Mammary epithelial cell (primary cell): ENCODE results near the gene SORCS3.

ENCODE experiments used
- CTCF ChIP-seq, 2 donors: IDR thresholded peaks in 1 of 2; conservative IDR thresholded peaks in 1 of 2; 2 replicates each; pipeline ENCODE4 v1.5.1; 2011 to 2012; ENCODE audit warnings: inconsistent platforms in 2 of 2, low read length in 2 of 2, mild to moderate bottlenecking in 2 of 2, control low read depth in 1 of 2, low read depth in 1 of 2; ENCODE audit not compliant: insufficient read depth in 1 of 2; ENCODE audit errors: extremely low read depth in 1 of 2
- EZH2 ChIP-seq: IDR thresholded peaks from 2 replicates; pipeline ENCODE4 v1.6.1; 2012; ENCODE audit warnings: low read length, inconsistent platforms, borderline replicate concordance

DNA sequence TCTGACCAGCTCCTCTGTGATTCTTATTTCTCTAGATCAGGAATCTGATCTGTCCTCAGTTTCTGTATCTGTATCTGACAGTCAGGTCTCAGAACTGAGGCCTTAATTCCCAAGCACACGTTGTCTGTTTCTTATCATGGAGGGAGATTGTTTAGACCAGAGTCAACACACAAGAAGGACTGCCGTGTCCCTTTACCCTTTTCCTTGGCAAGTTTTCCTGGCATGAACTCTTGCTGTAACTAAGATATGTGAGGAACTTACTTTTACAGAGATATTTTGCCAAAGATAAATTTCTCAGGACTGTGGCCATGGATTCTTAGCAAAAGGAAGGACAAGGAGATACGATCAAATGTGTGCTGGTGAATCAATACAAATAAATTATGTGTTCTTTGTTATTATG, 181.0 kb downstream of the SORCS3 start:
- TF ChIP-seq CTCF (conservative IDR thresholded peaks at IDR 0.05 in 1 of 2, IDR thresholded peaks at IDR 0.05 in 1 of 2; ENCODE audit: extremely low read depth in 1 of 2, insufficient read depth in 1 of 2, low read depth in 1 of 2, low read length in 2 of 2) (no peak), EZH2 (no peak)
